GM12875 (cell line): ENCODE data around the gene ERP44.
"Not testable (repeated sequence)": the region's sequence is repeated elsewhere in the genome, so short reads cannot be mapped to it uniquely, and the experiment has no call there.

ENCODE experiments used
- H3K4me3 ChIP-seq: one replicate; pipeline ENCODE4 v1.5.1; 2011; ENCODE audit warnings: low read depth, low read length, control low read depth
- TF ChIP-seq, protein P1 (sequence below): IDR thresholded peaks from 2 replicates; pipeline ENCODE4 v1.5.1; 2011; ENCODE audit warnings: low read depth, mild to moderate bottlenecking, control low read depth, inconsistent platforms, low read length, moderate library complexity, borderline replicate concordance; ENCODE audit not compliant: insufficient read depth

ERP44 gene

DNA sequence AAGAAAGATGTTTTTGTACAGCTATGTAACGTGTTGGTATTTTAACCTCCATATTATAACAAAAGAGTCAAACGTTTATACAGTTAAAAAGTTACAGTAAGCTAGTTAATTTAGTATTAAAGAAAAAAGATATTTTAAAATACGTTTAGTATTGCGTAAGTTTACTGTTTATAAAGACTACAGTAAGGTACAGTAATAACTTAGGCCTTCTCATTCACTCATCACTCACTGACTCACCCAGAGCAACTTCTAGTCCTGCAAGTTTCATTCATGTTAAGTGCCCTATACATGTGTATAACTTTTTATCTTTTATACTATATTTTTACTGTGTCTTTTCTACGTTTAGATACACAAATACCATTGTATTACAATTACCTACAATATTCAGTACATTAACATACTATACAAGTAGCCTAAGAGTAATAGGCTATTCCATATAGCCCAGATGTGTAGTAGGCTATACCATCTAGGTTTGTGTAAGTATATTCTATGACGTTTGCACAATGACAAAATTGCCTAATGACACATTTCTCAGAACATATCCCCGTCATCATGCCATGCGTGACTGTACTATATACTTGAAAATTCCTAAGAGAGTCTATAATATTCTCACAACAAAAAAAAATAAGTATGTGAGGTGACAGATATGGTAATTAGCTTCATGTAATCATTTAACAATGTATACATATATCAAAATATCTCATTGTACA is 33.8 kb downstream of the ERP44 start:
- TF ChIP-seq, protein P1, sequence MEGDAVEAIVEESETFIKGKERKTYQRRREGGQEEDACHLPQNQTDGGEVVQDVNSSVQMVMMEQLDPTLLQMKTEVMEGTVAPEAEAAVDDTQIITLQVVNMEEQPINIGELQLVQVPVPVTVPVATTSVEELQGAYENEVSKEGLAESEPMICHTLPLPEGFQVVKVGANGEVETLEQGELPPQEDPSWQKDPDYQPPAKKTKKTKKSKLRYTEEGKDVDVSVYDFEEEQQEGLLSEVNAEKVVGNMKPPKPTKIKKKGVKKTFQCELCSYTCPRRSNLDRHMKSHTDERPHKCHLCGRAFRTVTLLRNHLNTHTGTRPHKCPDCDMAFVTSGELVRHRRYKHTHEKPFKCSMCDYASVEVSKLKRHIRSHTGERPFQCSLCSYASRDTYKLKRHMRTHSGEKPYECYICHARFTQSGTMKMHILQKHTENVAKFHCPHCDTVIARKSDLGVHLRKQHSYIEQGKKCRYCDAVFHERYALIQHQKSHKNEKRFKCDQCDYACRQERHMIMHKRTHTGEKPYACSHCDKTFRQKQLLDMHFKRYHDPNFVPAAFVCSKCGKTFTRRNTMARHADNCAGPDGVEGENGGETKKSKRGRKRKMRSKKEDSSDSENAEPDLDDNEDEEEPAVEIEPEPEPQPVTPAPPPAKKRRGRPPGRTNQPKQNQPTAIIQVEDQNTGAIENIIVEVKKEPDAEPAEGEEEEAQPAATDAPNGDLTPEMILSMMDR: no peak
- no peak overlapping the region for H3K4me3 ChIP-seq

DNA sequence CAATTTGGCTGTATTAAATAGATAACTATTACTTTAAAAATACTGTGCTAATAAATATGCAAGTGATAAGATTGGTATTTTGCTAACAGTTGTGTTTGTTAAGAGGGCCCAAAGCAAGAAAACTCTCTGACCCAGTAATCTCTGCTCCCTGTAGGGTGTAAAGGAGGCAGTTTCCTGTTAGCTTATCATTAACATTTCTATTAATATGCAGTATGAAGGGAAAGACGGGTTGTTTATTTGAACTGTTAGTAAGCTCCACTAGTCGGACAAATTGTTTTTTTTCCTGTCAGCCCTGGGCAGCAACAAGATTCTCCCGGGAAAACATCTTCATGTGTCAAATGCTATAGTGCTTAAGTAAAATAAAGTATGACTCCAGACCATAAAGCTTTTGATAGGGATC is 35.6 kb downstream of the ERP44 start:
- TF ChIP-seq, protein P1: no peak
- no peak overlapping the region for H3K4me3 ChIP-seq

- H3K4me3 ChIP-seq: not testable (repeated sequence)
Observed at GRCh38 chr9:100062683-100063082, 36.1 kb downstream of the ERP44 start.

DNA sequence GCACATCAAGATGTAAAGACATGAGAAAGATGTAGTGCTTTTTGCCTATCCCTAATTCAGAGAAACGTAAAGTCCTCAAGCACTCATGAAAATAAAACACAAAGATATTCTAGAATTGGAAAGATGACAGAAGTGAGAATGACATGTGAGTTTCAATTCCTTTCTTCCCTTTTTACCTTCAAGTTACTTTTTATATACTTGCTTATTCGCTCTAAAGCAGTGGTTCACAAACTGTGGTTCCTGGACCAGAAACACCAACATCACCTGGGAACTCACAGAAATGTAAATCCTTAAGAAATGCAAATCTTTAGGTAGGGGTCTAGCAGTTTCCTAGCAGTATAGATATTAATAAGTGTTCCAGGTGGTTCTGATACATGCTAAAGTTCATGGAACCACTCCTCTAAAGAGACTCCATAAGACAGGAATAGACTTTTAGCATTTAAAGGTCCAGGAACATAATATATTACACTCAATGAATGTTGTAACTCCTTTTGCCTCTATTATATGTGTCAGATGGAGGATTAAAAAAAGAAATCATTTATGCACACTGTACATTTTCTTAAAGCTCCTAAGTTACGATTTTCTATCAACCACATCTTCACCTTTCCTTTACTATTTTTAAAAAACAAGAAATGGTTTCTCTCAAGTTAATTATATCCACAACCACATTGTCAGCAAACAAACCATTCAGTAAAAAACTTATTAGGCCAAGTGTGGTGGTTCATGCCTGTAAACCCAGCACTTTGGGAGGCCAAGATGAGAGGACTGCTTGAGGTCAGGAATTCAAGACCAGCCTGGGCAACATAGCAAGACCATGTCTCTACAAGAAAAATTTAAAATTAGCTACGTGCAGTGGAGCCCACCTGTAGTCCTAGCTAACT is 39.9 kb downstream of the ERP44 start:
- TF ChIP-seq, protein P1: no peak
- H3K4me3 ChIP-seq: no peak overlapping the region

GRCh38 chr9:100057624-100058023 is 41.2 kb downstream of the ERP44 start:
- no peak overlapping the region for H3K4me3 ChIP-seq

GRCh38 chr9:100056561-100056960 is 42.2 kb downstream of the ERP44 start:
- H3K4me3 ChIP-seq: no peak overlapping the region
- TF ChIP-seq, protein P1: no peak

More at GRCh38 chr9:100057624-100058023, 41.2 kb downstream of the ERP44 start:
- TF ChIP-seq, protein P1: no peak

GRCh38 chr9:100052375-100052774 is 46.4 kb downstream of the ERP44 start:
- TF ChIP-seq, protein P1: no peak
- no peak overlapping the region for H3K4me3 ChIP-seq
